ENCODE measurements around the gene SEMA6B. TPM values are rescaled to one million over a fixed set of nuclear protein-coding genes. Genes with fewer than 3 reads are reported as not detected.
"Not testable (repeated sequence)": the region's sequence is repeated elsewhere in the genome, so short reads cannot be mapped to it uniquely, and the experiment has no call there.

Gene SEMA6B
- polyA plus RNA-seq, 12 donors = 22.4 to 71.3 (median 41.1) TPM; not detected in 1

DNA sequence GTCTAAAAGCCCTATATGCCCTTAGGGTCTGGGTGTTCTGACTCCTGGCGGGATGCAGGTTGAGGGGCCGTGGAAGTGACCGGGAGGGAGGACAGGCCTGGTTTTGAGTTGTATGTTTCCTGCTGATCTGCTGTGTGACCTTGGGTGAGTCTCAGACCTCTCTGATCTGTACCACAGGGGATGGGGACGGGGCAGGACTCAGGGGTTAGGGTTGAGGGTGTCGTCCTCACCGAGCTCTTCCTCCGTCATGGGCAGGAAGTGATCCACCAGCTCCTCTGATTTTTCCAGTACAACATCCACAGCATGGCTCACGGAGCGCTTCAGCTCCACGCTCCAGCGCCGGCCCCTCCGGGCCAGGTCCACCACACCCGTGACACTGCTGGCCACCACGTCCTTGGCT, 30.6 kb downstream of the SEMA6B start:
- no peak for DNase-seq

DNA sequence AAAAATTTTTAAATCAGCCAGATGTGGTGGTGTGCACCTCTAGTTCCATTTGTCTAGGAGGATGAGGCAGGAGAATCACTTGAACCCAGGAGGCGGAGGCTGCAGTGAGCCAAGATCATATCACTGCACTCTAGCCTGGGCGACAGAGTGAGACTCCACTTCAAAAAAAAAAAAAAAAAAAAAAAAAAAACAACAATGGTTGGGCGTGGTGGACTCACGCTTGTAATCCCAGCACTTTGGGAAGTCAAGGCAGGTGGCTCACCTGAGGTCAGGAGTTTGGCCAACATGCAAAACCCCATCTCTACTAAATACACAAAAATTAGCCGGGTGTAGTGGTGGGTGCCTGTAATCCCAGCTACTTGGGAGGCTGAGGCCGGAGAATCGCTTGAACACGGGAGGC, 32.1 kb downstream of the SEMA6B start:
- not testable (repeated sequence) for DNase-seq

DNA sequence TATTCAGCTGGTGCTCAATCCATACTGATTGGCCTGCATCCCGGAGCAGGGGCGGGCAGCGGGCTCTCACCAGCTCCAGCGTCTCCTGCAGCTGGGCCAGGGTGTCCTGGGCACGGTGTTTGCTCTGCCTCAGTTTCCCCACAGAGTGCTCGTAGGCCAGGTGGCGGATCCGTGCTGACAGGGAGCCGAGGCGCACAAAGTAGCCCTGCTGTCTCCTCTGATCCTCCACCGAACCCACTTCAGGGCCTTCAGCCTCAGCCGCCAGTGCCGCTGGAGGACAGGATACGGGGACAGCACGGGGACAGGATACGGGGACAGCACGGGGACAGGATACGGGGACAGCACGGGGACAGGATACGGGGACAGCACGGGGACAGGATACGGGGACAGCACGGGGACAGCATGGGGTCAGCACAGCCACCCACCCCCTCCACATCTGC, 33.9 kb downstream of the SEMA6B start:
- no peak for DNase-seq

DNA sequence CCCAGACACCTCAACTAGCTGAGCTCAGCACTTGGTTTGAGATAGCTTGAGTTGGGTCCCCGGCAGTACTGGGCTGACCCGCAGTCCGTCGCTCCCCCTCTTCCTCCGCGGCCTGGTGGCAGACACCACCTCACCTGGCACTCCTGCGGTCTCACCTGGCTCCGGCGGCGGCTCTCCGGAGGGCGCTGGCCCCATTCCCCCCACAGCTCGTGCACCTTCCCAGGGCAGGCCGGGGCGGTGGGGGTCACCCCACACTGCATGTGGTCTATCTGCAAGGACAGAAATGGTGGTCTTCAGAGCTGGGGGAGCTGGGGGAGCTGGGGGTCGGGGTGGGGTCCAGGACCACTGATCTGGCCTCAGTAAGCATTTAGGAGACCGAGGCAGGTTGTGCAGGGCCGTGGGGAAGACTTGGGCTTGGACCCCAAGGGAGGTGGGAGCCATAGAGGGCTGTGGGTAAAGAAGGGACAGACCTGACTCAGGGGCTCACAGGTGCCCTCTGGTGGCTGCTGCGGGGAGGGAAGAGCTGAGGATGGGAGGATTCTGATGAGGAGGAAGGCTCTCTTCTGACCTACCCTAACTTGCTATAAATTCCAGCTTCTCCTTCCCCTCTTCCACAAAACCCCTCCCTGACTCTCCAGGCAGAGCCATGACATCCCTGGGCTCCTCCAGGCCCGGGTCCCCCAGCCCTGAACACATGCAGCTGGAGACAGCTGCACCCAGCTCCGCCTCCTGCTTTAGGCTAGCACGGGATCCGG, 34.5 kb downstream of the SEMA6B start:
- peak; percentile 38 for DNase-seq

DNA sequence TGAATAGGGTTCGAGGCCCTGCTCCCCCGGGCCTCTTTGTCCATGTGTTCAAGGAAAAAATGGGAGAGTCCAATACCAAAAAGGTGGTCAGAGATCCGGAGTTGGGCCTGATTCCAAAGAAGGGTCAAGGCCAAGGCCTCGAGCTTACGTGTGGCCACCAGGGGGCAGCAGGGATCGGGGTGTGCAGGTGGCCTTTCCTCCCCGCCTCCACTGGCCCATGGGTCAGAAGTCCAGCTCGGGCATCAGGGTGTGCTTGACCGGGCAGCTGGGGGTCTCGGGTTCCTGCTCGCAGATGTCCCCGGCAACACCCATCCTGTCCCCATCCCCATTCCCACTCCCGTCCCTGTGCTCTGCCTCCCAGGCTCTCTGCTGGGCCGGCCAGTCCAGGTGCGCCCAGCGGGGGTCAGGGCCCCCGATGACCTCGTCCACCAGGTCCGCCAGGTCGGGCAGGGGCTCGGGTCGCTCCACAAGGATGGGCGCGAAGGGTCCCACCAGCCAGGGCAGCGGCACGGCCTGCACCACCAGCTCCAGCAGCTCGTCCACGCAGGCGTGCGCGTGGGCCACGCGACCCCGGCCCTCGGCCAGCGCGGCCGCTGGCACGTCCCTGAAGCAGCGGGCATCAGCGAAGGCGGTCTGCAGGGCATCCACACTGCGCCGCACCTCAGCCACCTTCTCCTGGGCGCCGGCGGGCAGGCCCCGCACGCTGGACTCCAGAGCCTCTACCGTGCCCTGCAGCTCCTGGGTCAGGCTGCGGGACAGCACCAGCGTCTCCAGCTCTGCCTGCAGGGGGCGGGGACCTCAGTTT, 36.0 kb downstream of the SEMA6B start:
- DNase-seq = no peak

DNA sequence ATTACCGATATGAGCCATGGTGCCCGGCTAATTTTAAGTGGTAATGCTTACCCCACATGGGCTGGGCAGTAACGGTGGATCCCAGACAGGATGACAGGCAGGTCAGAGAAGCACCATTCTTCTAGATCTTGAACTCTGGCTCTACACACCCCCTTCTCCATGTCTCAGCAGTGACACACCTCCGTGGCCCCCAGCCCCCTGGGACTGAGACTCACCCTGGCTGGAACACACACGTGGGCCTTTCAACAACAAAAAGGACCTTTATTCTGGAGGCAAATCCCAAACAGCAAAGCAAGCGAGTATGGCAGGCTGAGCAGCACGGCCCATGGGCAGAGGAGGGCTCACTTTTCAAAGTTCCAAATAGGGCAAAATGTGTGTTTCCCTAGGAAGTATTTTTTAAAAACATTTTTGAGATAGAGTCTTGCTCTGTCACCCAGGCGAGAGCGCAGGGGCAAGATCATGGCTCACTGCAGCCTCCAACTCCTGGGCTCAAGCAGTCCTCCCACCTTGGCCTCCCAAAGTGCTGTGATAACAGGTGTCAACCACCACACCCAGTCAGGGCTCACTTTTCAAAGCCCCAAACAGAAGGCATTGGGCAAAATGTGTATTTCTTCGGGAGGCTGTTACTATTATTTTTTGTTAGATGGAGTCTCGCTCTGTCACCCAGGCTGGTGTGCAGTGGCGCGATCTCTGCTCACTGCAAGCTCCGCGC, 37.0 kb downstream of the SEMA6B start:
- DNase-seq = no peak

DNA sequence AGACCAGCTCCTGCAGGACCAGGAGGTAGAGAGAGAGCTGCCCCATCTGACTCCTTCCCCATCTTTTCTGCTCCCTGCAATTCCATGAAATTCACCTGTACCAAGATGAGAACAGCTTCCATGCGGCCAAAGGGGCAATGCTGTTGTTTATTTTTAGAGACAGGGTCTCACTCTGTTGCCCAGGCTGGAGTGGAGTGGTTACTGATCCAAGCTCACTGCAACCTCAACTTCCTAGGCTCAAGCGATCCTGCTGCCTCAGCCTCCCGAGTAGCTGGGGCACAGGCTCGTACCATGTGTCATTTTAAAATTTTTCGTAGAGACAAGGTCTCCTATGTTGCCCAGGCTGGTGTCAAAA, 37.6 kb downstream of the SEMA6B start:
- DNase-seq = no peak

DNA sequence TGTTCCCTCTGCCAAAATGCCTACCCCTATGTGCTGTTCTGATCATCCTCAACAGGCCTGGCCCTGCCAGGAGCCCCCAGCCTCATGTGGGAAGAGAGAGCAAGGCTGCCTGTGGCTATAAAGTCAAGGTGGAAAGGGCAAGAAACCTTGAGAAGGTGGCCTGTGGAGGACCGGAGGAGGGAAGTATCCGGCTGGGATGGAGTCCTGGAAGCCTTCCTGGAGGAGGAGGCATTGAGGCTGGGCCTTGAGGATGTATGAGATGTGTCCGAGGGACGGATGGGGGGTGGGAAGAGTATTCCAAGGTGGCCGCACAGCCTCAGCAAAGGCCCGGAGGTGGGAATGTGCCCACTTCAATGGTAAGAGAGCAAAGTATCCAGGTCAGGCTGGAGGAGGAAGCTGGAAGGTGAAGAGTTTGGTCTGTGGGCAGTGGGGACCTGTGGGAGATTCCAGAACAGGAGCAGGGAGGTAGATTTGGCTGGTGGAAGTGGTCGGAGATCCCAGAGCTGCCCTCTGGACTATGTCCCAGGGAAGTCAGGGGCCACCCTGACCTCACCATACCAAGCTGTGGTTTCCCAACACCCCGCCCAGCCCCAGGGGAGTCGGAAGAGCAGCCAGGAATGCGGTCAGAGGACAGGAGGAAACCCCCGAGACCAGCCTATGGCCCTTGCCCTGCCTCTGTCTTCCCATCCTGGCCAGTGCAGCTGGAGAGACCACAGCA, 38.2 kb downstream of the SEMA6B start:
- no peak for DNase-seq

DNA sequence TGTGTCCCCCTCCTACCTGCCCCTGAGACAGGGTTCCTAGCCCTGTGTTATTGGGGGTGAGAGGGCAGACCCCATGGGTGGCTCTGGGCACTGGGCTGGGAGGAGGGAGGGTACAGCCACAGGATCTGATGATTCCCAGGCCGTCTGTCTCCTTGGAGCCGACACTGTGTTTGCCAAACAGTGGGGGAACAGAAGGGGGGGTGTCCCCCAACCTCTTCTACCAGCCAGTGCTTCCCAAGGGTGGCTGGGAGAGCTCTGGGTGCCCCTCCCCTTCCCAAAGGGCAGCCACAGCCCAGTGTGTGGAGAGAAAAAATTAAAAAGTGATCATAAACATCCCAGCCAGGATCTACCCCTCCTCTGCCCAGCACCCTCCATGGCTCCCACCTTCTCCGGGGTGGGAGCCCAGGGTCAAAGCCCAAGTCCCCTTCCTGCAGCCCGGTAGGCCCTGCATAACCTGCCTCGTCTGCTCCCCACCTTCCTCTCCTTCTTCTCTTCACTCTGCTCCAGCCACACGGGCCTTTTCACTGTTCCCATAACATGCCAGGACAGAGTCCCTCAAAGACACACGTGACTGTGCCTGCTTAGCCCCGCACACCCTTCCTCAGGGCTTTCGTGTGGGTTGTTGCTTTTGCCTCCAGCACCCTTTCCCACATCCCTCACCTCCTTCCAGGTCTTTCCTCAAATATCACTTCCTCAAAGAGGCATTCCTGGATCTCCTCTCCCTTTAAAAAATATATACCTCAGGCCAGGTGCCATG, 39.8 kb downstream of the SEMA6B start:
- DNase-seq = no peak

DNA sequence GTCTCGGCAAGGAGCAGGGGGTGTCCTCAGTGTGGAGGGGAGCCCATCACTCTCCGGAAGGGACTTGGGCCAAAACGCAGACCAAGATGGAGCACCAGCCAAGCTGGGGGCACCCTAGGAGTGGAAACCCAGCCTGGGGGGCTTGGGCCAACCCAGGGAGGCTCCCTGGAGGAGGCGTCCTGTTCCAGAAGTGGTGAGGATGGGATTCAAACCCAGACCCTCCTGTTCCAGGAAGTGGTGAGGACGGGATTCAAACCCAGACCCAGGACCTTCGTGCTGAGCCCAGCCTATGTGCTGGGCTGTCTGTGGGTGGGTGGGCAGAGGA, 40.4 kb downstream of the SEMA6B start:
- DNase-seq = no peak

DNA sequence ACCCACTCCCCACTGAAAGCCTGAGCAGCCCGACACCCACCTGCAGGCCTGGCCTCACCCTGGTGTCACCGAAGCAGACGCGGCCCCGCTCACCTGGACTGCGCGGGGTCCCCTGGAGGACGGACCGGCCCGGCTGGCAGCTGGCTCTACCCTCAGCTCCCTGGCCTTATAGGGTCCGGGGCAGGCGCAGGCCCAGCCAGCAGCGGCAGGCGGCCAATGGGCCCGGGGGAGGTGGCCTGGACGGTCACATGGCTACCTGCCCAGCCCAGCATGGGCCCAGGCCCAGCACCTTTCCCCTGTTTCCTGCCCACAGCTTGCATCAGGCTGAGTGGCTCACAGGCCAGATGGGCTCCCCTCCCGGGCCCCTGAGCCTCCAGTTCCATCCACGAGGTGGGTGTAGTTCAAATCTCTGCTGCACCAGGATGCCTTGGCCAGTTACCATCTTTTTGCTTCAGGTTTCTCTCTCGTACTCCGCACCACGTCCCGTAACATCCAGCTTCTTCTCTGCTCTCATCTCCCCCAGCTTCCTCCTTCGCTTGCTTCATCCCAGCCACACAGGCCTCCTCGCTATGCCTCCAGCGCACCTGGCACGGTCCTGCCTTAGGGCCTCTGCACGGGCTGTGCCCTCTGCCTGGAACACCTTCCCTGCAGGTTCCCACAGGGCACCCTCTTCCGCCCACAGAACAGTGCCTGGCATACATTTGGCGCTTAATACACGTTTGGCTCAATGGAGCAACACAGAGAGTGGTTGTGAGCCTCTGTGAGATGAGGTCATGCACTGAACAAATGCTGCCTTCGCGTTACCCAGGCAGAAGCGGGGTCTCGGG, 40.9 kb downstream of the SEMA6B start, which contains the start of gene PLIN4:
PLIN4 (minus strand) TSS at position 142 of the 827 bp plus-strand sequence. CDS start 214 bp downstream, outside the sequence.
- peak; percentile 38 for DNase-seq

DNA sequence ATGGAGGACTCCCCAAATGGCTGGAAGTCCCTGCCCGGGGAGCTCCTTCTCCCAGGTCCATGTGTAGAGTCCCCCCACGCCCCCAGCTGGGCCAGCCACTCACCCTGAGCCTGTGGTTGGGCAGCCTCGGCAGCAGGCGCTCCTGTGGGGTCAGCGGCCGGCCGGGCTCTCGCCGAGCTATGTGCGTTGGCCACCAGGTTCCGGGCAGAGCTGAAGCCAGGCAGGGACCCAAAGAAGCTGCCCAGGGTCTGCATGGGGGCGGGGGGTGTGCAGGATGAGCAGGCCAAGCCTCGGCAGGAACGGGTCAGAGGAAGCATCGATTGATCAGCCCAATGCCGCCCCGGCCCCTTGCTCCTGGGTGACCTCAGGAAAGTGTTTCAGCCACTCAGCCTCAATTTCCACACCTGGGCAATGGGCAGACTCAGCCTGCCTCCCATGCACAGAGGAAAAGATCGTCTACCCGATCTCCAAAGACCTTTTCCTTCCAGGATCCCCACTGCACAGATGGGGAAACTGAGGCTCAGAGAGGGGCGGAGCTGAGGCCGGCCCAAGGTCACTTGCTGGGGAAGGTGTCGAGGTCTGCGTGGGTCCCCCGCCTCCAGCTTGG, 41.9 kb downstream of the SEMA6B start:
- no peak for DNase-seq

DNA sequence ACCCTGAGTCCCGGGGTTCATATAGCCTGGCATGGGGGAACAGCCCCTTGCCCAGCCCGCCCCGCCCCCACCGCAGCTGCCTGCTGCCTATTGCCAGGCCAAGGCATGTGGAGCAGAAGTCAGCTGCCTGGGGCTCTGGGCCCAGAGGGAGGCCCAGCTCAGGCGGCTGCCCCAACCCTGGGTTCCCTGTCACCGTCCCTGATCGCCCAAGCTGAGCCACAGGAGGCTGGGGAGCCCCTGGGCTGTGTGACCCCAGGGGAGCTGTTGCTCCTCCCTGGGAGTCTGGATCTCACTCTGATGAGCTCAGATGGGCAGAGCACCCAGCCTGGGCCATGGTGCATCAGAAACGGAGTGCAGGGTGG, 42.6 kb downstream of the SEMA6B start:
- DNase-seq = no peak

DNA sequence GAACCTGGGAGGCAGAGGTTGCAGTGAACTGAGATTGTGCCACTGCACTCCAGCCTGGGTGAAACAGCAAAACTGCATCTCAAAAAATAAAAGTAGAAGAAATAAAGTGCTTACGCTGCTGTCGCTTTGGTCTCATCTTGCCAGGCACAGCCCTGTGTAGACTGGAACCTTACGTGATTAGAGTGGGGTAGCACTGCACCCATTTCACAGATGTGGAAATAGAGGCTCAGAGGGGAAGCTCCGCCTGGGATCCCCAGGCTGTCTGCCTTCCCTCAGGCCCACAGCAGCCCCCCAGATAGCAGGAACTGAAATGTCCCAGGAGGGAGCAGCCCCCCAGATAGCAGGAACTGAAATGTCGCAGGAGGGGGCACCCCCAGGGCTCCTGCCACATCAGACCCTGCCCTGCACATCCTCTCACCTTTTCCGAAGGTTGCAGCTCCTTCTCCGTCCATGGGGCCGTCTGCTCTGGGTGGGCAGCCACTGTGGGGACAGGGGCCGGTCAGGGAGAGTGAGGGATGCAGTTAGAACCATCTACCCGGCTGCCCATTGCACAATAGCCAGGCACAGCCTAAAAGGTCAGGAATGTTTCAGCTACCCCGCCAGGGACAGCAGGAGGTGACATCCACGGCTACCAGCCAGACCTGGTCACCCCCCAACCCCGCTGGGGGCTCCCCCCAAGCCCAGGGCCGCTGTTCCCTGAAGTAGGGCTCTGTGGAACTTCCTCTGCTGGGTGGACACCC, 43.1 kb downstream of the SEMA6B start:
- DNase-seq = no peak

DNA sequence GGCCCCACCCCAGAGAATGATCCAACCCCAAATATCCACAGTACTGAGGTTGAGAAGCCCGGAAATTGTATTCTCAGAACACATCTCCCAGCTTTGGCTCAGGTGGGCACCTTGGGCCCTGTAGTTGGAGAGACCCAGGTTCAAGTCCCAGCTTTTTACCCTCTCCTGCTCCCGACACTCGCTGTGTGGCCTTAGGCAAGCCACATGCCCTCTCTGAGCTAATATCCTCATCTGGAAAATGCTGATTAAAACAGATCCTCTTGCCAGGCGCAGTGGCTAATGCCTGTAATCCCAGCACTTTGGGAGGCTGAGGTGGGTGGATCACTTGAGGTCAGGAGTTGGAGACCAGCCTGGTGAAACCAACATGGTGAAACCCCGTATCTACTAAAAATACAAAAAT, 43.8 kb downstream of the SEMA6B start:
- no peak for DNase-seq

DNA sequence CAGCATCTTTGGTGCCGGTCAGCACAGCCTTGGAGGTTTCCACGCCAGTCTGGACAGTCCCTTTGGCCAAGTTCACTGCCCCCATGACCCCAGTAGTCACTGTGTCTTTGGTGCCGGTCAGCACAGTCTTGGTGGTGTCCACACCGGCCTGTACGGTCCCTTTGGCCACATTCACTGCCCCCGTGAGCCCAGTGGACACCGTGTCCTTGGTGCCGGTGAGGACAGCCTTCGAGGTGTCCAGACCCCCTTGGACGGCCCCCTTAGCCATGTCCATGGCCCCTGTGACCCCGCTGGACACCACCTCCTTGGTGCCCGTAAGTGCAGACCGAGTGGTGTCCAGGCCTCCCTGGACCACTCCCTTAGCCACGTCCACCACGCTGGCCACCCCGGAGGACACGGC, 46.2 kb downstream of the SEMA6B start:
- DNase-seq = no peak

DNA sequence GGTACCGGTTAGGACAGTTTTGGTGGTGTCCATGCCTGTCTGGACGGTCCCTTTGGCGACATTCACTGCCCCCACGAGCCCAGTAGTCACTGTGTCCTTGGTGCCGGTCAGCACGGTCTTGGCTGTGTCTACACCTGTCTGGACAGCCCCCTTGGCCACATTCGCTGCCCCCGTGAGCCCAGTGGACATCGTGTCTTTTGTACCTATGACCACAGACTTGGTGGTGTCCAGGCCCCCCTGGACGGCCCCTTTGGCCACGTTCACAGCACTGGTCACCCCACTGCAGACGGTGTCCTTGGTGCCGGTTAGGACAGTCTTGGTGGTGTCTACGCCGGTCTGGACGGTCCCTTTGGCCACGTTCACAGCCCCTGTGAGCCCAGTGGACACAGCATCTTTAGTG, 47.4 kb downstream of the SEMA6B start:
- no peak for DNase-seq

DNA sequence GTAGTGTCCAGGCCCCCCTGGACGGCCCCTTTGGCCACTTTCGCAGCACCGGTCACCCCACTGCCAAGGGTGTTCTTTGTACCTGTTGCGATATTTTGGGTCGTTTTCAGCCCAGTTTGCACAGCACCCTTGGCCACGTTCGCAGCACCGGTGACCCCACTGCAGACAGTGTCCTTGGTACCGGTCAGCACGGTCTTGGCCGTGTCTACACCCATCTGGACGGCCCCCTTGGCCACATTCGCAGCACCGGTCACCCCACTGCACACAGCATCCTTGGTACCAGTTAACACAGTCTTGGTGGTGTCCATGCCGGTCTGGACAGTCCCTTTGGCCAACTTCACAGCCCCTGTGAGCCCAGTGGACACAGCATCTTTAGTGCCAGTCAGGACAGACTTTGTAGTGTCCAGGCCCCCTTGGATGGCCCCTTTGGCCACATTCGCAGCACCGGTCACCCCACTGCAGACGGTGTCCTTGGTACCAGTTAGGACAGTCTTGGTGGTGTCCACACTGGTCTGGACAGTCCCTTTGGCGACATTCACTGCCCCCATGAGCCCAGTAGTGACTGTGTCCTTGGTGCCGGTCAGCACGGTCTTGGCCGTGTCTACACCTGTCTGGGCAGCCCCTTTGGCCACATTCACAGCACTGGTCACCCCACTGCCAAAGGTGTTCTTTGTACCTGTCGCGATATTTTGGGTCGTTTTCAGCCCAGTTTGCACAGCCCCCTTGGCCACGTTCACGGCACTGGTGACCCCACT, 48.0 kb downstream of the SEMA6B start:
- no peak for DNase-seq

Measured in muscle of arm (tissue), 12 donors.